Esophagus squamous epithelium (tissue), 5 donors: ENCODE results near the gene VMAC. TPM values are rescaled to one million over a fixed set of nuclear protein-coding genes. Genes with fewer than 3 reads are reported as not detected.

Experiments
- DNase-seq: peaks from one replicate; lab custom pipeline; 2025; lab: John Stamatoyannopoulos, UW
- H3K27ac ChIP-seq, 4 donors: fragments of 200-600 bp; sonication (generic); one replicate each; pipeline ENCODE4 v1.5.1; 2016 to 2019; ENCODE audit warnings: mild to moderate bottlenecking in 1 of 4
- H3K27me3 ChIP-seq, 4 donors: fragments of 200-600 bp; sonication (generic); 1 replicate in 3 of 4; 2 replicates in 1 of 4; pipeline versions ENCODE4 v1.5.1 to v1.6.0; 2017 to 2021; ENCODE audit warnings: antibody characterized with exemption in 1 of 4
- H3K36me3 ChIP-seq, 3 donors: fragments of 200-600 bp; sonication (generic); one replicate each; pipeline ENCODE4 v1.5.1; 2016 to 2019
- H3K4me1 ChIP-seq, 3 donors: fragments of 200-600 bp; sonication (generic); one replicate each; pipeline ENCODE4 v1.5.1; 2017 to 2019
- H3K4me3 ChIP-seq, 4 donors: fragments of 200-600 bp; sonication (generic); 1 replicate in 3 of 4; 2 replicates in 1 of 4; pipeline ENCODE4 v1.5.1; 2016 to 2019; ENCODE audit warnings: mild to moderate bottlenecking in 2 of 4, moderate library complexity in 1 of 4
- H3K9me3 ChIP-seq, 3 donors: fragments of 200-600 bp; sonication (generic); one replicate each; pipeline ENCODE4 v1.5.1; 2016 to 2019
- POLR2A ChIP-seq, 4 donors: fragments of 450-650 bp; IDR thresholded peaks; one replicate each; pipeline ENCODE4 v1.6.1; 2017; ENCODE audit warnings: antibody characterized with exemption in 4 of 4, mild to moderate bottlenecking in 4 of 4, moderate library complexity in 3 of 4
- WGBS, 2 donors: methylation state at CpG; one replicate each; pipeline ENCODE4 v1.1.5; 2018; 5-methylcytosine and 5-hydroxymethylcytosine counted together
- intact Hi-C: fragments of 100-400 bp; cut with DNase I; formaldehyde crosslinking; loops from one replicate; pipeline ENCODE4 v1.15.0; 2022
- total RNA-seq, 4 donors: library from RNA; depleted of rRNA; stranded (reverse); fragments of >200 nt; gene quantifications; one replicate each; pipeline ENCODE4 v1.1.0, GENCODE V29; 2016
- TF ChIP-seq, protein P1 (sequence below), 6 experiments: fragments of 450-650 bp in 4 of 6; fragments of 200-600 bp in 2 of 6; sonication (generic) in 2 of 6; IDR thresholded peaks; one replicate each; pipeline ENCODE4 v1.5.1; 2016 to 2019; ENCODE audit warnings: antibody characterized with exemption in 6 of 6, mild to moderate bottlenecking in 4 of 6, moderate library complexity in 4 of 6
- donor health status: DM: yes; HTN: yes; CAD: no.

The VMAC gene
- total RNA-seq, 4 donors from 2014 or later = 3.1 to 8.6 (median 5.6) TPM

- 50 to 51% methylated on average over 14 to 16 of the region's 17 CpGs for WGBS, 2 donors
- peaks cover 0 to 4% (median 0%) of the 10 kb centered on the region in 3 donors for H3K36me3 ChIP-seq
- intact Hi-C loops = no loop called here
- H3K27ac ChIP-seq = no peak overlapping the region
- TF ChIP-seq, protein P1, sequence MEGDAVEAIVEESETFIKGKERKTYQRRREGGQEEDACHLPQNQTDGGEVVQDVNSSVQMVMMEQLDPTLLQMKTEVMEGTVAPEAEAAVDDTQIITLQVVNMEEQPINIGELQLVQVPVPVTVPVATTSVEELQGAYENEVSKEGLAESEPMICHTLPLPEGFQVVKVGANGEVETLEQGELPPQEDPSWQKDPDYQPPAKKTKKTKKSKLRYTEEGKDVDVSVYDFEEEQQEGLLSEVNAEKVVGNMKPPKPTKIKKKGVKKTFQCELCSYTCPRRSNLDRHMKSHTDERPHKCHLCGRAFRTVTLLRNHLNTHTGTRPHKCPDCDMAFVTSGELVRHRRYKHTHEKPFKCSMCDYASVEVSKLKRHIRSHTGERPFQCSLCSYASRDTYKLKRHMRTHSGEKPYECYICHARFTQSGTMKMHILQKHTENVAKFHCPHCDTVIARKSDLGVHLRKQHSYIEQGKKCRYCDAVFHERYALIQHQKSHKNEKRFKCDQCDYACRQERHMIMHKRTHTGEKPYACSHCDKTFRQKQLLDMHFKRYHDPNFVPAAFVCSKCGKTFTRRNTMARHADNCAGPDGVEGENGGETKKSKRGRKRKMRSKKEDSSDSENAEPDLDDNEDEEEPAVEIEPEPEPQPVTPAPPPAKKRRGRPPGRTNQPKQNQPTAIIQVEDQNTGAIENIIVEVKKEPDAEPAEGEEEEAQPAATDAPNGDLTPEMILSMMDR (IDR thresholded peaks at IDR 0.05) = no peak
- no peak for TF ChIP-seq POLR2A (IDR thresholded peaks at IDR 0.05)
- no peaks in the 10 kb centered on the region for H3K9me3 ChIP-seq
- H3K4me3 ChIP-seq = no peak overlapping the region
- H3K27me3 ChIP-seq = peaks cover 0 to 35% (median 0%) of the 10 kb centered on the region in 4 donors
- no peak for DNase-seq
- H3K4me1 ChIP-seq = peaks cover 9 to 42% (median 10%) of the 10 kb centered on the region in 3 donors
Observed at GRCh38 chr19:5889288-5889971, 15.2 kb upstream of the VMAC start.

DNA sequence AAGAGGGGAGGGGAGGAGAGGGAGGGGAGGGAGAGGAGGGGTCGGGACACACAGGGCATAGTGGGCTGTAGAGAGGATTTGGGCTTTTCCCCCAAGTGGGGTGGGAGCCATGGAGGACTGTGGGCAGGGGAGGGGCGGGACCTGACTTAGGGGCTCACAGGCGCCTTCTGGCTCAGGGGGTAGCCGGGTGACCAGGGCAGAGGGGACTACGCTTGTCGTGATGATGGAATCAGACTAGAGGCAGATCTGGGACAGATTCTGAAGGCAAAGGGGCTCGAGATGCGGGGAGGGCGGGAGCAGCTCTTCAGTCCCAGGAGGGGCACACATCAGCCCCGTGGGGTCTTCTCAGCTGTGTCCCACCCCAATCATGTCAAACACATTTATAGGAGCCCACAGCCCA, 14.6 kb upstream of the VMAC start:
- H3K4me3 ChIP-seq = no peak overlapping the region
- peaks cover 0 to 35% (median 0%) of the 10 kb centered on the region in 4 donors for H3K27me3 ChIP-seq
- 49 to 50% methylated on average over 9 to 10 of the region's 10 CpGs for WGBS, 2 donors
- DNase-seq = no peak
- H3K9me3 ChIP-seq = no peaks in the 10 kb centered on the region
- H3K27ac ChIP-seq = no peak overlapping the region
- intact Hi-C loops = no loop called here
- peaks cover 0 to 11% (median 0%) of the 10 kb centered on the region in 3 donors for H3K36me3 ChIP-seq
- TF ChIP-seq POLR2A (IDR thresholded peaks at IDR 0.05) = no peak
- TF ChIP-seq, protein P1 (IDR thresholded peaks at IDR 0.05) = no peak
- peaks cover 10 to 46% (median 13%) of the 10 kb centered on the region in 3 donors for H3K4me1 ChIP-seq

GRCh38 chr19:5891572-5891937, 13.1 kb upstream of the VMAC start:
- no peak for TF ChIP-seq POLR2A (IDR thresholded peaks at IDR 0.05)
- TF ChIP-seq, protein P1 (IDR thresholded peaks at IDR 0.05) = no peak
- peaks cover 10 to 58% (median 13%) of the 10 kb centered on the region in 3 donors for H3K4me1 ChIP-seq
- H3K36me3 ChIP-seq = peaks cover 5 to 25% (median 11%) of the 10 kb centered on the region in 3 donors
- no peak overlapping the region for H3K4me3 ChIP-seq
- H3K27me3 ChIP-seq = peaks cover 0 to 30% (median 0%) of the 10 kb centered on the region in 4 donors
- DNase-seq = no peak
- intact Hi-C loops = no loop called here
- WGBS, 2 donors = no CpG with 5 or more reads among the region's 4 CpGs
- H3K9me3 ChIP-seq = no peaks in the 10 kb centered on the region
- no peak overlapping the region for H3K27ac ChIP-seq

- WGBS, 2 donors = 9 to 13% methylated on average over 9 to 16 of the region's 48 CpGs
- H3K36me3 ChIP-seq = peaks cover 11 to 31% (median 12%) of the 10 kb centered on the region in 3 donors
- DNase-seq = no peak
- H3K27ac ChIP-seq = no peak overlapping the region
- no peaks in the 10 kb centered on the region for H3K9me3 ChIP-seq
- intact Hi-C loops = loop anchor here (2.0 kb wide), 1 partner anchor 87 kb away; the partner anchor contains the start of gene NRTN
- H3K4me1 ChIP-seq = peaks cover 10 to 64% (median 13%) of the 10 kb centered on the region in 3 donors
- no peak overlapping the region for H3K4me3 ChIP-seq
- TF ChIP-seq, protein P1 (IDR thresholded peaks at IDR 0.05) = peak in 5 of 6 experiments; percentile 47 to 67 (median 58)
- TF ChIP-seq POLR2A (IDR thresholded peaks at IDR 0.05) = no peak
- H3K27me3 ChIP-seq = peaks cover 0 to 28% (median 0%) of the 10 kb centered on the region in 4 donors
Observed at GRCh38 chr19:5891938-5892771, 12.5 kb upstream of the VMAC start.
